Calu3 (cell line): Measurements from ENCODE around the gene PRR14. TPM values are rescaled to one million over a fixed set of nuclear protein-coding genes. Genes with fewer than 3 reads are reported as not detected.
A peak's percentile ranks its signal among the peaks of the same experiment; 100 is the strongest.

Experiments used
- BruUV-seq: library from RNA; stranded (reverse); fragments of 400-500 nt; replicated peaks from 2 replicates; lab custom pipeline; 2021; lab: Mats Ljungman, UMichigan
- CTCF ChIA-PET: fragments of 300-600 bp; sonication (Branson Sonifier 250); formaldehyde crosslinking; loops from one replicate; lab custom pipeline; 2022; ENCODE audit warnings: antibody characterized with exemption; lab: Charles Lee
- DNase-seq: peaks from one replicate; pipeline ENCODE4 v3.0.0; 2022
- H3K27ac Mint-ChIP-seq: one replicate; pipeline ENCODE4 v1.8.0; 2022; ENCODE audit warnings: mixed read lengths; ENCODE audit not compliant: unreplicated experiment
- H3K27me3 Mint-ChIP-seq: one replicate; pipeline ENCODE4 v1.8.0; 2022; ENCODE audit warnings: mixed read lengths; ENCODE audit not compliant: unreplicated experiment
- H3K36me3 Mint-ChIP-seq: one replicate; pipeline ENCODE4 v1.8.0; 2022; ENCODE audit warnings: mild to moderate bottlenecking, moderate library complexity, mixed read lengths; ENCODE audit not compliant: insufficient read depth, unreplicated experiment
- H3K4me1 Mint-ChIP-seq: one replicate; pipeline ENCODE4 v1.8.0; 2022; ENCODE audit warnings: mild to moderate bottlenecking, low read depth, mixed read lengths; ENCODE audit not compliant: unreplicated experiment
- H3K4me3 Mint-ChIP-seq: one replicate; pipeline ENCODE4 v1.8.0; 2022; ENCODE audit warnings: mild to moderate bottlenecking, low read depth, moderate library complexity, mixed read lengths; ENCODE audit not compliant: unreplicated experiment
- H3K9me3 Mint-ChIP-seq: one replicate; pipeline ENCODE4 v1.8.0; 2022; ENCODE audit warnings: low read depth, mixed read lengths; ENCODE audit not compliant: unreplicated experiment
- CTCF ChIP-seq: fragments of 200-600 bp; IDR thresholded peaks from one replicate; pipeline ENCODE4 v1.8.0; 2022; ENCODE audit warnings: antibody characterized with exemption; ENCODE audit not compliant: unreplicated experiment
- intact Hi-C: fragments of 100-400 bp; cut with micrococcal nuclease; formaldehyde crosslinking; loops from one replicate; pipeline ENCODE4 v1.10.0; 2022; ENCODE audit not compliant: unreplicated experiment
- total RNA-seq: library from RNA; stranded (reverse); gene quantifications from 2 replicates; pipeline ENCODE4 v1.2.3, GENCODE V29; 2022

Gene PRR14
- total RNA-seq, 1 experiment from 2014 or later = 47.4 TPM

GRCh38 chr16:30609926-30610839 lies 40.6 kb upstream of the PRR14 start, which contains the start of gene ZNF689:
ZNF689 (minus strand) TSS chr16:30610389; CDS start chr16:30610041, 348 bp downstream.
- Mint-ChIP-seq H3K27me3 (no peaks in the 10 kb centered on the region), H3K36me3 (peaks cover 56% of the 10 kb centered on the region), H3K9me3 (no peaks in the 10 kb centered on the region), H3K27ac (peak within 1 kb of the TSS; percentile 98), H3K4me3 (peak within 1 kb of the TSS; percentile 75), H3K4me1 (peaks cover 2% of the 10 kb centered on the region)
- intact Hi-C loops = no loop called here
- CTCF ChIA-PET = interaction anchor here (0.6 to 2.7 kb wide), 10 partner anchors 9 to 201 kb away, joined by 3 to 8 read pairs (median 3); partner anchors contain the start of genes DCTPP1, PRR14 and ZNF764
- DNase-seq = peak; percentile 97
- TF ChIP-seq CTCF = no peak
- BruUV-seq = TSS peak; percentile 61

GRCh38 chr16:30615358-30616091 lies 35.2 kb upstream of the PRR14 start:
- intact Hi-C loops = no loop called here
- H3K4me1 Mint-ChIP-seq = peaks cover 14% of the 10 kb centered on the region
- CTCF ChIA-PET = interaction anchor here (0.5 to 2.0 kb wide), 10 partner anchors 17 to 270 kb away, joined by 3 to 22 read pairs (median 6); partner anchors contain the start of genes DCTPP1, ZNF688 and ZNF764
- BruUV-seq = no TSS peak
- H3K36me3 Mint-ChIP-seq = peaks cover 8% of the 10 kb centered on the region
- H3K27me3 Mint-ChIP-seq = peaks cover 6% of the 10 kb centered on the region
- peak; percentile 81 for TF ChIP-seq CTCF
- no peak overlapping the region for H3K4me3 Mint-ChIP-seq
- no peak overlapping the region for H3K27ac Mint-ChIP-seq
- H3K9me3 Mint-ChIP-seq = peaks cover 2% of the 10 kb centered on the region
- DNase-seq = peak; percentile 80

- no peaks in the 10 kb centered on the region for H3K36me3 Mint-ChIP-seq
- TF ChIP-seq CTCF = no peak
- intact Hi-C loops = no loop called here
- CTCF ChIA-PET = no interaction called here
- peaks cover 14% of the 10 kb centered on the region for H3K4me1 Mint-ChIP-seq
- H3K9me3 Mint-ChIP-seq = peaks cover 2% of the 10 kb centered on the region
- BruUV-seq = no TSS peak
- no peak overlapping the region for H3K4me3 Mint-ChIP-seq
- H3K27me3 Mint-ChIP-seq = peaks cover 42% of the 10 kb centered on the region
- DNase-seq = no peak
- H3K27ac Mint-ChIP-seq = no peak overlapping the region
Measured at GRCh38 chr16:30619202-30619601, 31.6 kb upstream of the PRR14 start.

- no peak for DNase-seq
Measured at GRCh38 chr16:30619638-30620037, 31.1 kb upstream of the PRR14 start.

More at GRCh38 chr16:30619638-30620037, 31.1 kb upstream of the PRR14 start:
- H3K9me3 Mint-ChIP-seq = peaks cover 2% of the 10 kb centered on the region
- BruUV-seq = no TSS peak
- intact Hi-C loops = no loop called here
- H3K4me1 Mint-ChIP-seq = peaks cover 14% of the 10 kb centered on the region
- TF ChIP-seq CTCF = no peak
- no peak overlapping the region for H3K27ac Mint-ChIP-seq
- no peaks in the 10 kb centered on the region for H3K36me3 Mint-ChIP-seq
- H3K27me3 Mint-ChIP-seq = peaks cover 45% of the 10 kb centered on the region
- H3K4me3 Mint-ChIP-seq = no peak overlapping the region
- CTCF ChIA-PET = interaction anchor here (0.9 kb wide), 1 partner anchor 10 kb away, joined by 9 read pairs; no protein-coding TSS in a partner anchor
